HG02759 (cell line): ENCODE results near the gene SPACA1.
"Not testable (repeated sequence)": the region's sequence is repeated elsewhere in the genome, so short reads cannot be mapped to it uniquely, and the experiment has no call there.

Experiments used
- ATAC-seq: cut with Tn5 transposase; IDR thresholded peaks from one replicate; pipeline ENCODE4 v1.9.1; 2021; ENCODE audit warnings: mild to moderate bottlenecking, moderate library complexity; ENCODE audit not compliant: unreplicated experiment

SPACA1 gene, protein sequence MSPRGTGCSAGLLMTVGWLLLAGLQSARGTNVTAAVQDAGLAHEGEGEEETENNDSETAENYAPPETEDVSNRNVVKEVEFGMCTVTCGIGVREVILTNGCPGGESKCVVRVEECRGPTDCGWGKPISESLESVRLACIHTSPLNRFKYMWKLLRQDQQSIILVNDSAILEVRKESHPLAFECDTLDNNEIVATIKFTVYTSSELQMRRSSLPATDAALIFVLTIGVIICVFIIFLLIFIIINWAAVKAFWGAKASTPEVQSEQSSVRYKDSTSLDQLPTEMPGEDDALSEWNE

DNA sequence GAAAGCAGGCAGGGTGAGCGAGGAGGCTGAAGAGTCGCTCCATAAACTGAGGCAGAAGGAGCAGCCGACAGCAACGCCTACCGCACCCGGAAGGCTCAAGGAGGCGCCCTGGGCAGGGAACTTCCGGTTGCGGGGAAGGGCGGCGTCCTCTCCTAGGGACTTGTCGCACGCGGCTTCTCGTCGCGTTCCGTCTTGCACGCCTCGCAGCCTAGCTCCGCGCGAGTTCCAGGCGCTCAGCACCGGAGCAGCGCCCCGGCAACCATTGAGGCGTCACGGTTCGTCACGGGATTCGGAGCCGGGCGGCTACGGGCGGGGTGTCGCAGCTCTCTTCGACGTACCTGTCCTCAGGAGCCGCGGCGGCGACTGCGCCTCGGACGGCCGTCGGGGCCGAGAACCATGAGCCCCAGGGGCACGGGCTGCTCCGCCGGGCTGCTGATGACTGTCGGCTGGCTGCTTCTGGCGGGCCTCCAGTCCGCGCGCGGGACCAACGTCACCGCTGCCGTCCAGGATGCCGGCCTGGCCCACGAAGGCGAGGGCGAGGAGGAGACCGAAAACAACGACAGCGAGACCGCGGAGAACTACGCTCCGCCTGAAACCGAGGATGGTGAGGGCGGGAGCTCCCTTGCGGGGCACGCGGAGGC is at the start of gene SPACA1:
Gene SPACA1 (plus strand): TSS at position 332 of the 641 bp plus-strand sequence. CDS start 65 bp downstream, at position 397.
- no peak for ATAC-seq

DNA sequence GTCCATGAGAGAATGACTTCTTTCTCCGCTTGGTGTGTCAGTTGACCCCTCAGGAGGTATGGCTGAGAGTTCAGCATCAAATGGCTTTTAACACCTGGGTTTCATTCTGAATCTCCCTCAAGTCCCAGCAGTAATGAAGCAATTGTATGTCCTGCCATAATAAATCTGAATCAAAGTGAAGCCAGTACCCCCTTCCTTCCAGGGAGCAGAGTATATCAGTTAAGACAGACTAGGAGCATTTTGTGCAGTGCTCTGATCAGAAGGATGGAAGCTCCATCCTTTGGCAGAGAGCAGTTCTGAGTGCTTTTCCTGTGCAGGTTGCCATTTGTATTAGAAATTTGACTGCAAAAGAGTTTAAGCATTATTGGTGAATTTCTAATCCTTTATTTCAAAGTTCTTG is 46.9 kb upstream of the SPACA1 start:
- ATAC-seq, result no peak

DNA sequence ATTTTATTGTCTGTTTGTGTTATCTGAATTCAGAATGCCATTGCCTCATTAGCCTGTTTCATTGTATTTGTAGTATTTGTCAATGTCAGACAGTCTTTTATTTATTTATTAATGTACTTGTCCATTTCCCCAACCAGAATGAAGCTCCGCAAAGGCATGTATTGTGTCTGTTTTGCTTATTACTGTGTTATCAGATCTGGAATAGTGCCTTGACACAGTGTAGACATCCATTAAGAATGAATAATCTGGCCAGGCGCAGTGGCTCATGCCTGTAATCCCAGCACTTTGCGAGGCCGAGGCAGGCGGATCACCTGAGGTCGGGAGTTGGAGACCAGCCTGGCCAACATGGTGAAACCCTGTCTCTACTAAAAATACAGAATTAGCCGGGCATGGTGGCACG is 46.4 kb upstream of the SPACA1 start:
- ATAC-seq, result not testable (repeated sequence)

DNA sequence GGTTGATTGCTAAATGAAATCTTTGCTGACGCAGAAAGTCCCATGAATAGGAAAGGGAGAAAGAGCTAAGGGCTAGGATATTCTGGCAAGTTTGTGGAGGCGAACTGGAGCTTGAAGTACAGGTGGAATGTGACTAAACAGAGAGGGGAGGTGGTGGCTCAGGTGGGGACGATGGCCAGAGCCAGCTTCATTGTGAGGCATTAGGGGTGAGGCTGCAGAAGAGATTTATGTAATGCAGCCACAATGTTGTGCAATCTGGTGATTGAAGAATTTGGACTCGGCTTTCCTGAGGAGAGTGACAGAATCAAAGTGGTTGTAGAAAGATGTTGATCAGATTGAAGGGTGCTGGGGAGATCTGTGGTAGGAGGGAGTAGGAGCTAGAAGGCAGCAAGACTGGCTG is 42.9 kb upstream of the SPACA1 start:
- no peak for ATAC-seq

DNA sequence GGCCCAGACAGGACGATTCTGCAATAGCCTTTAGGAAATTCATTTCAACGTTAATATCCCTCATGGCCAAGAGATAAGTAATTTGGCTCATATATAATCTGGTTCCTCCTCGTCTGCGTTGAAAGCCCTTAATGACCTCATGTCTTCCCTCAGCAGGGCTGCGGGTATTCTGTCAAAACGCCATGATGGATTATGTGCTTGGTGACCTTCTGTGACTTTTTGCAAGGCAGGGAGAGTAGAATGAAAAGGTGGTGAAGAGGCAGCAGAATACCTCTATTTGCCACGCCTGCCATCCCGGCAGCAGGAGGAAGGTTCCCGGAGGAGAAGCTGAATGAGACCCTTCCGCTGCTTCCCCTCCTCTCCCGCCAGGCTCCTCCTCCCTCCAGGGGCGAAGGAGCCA is 41.1 kb upstream of the SPACA1 start:
- ATAC-seq, result no peak

DNA sequence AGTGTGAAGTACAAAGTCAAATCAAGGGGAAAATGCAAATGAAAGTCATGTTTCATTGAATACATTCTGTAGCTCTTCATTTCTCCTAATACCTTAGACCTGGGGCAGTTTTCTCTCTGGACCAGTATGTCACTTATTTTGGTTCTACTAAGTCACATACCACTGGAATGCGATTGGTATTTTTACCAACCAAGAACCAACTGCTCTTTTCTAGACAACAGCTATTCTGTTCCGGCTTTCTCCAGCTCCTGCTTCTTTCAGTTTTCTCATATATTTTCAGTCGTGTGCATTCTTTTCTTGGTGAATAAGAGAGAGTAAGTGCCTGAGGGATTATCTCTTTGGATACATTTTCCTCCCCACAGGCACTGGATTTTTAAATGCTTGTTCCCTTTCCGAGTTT is 39.2 kb upstream of the SPACA1 start:
- ATAC-seq, result no peak

DNA sequence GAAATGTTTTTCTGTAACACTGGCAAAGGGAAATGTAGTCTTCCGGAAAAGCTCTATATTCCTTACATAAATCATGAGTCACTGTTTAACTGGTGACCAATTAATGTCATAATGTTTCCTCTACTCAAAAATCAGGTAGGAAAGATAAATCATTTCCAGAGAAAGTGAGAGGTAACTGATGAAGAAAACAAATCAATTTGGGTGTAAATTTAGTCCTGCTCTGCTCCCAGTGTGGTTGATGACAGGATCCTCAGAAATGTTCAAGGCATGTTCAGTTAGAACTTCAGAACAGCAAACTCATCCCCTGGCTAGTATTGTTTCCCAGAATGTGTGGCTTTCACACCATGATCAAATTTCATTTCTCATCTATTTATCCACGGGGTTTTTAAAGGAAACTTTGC is 38.8 kb upstream of the SPACA1 start:
- ATAC-seq, result no peak

DNA sequence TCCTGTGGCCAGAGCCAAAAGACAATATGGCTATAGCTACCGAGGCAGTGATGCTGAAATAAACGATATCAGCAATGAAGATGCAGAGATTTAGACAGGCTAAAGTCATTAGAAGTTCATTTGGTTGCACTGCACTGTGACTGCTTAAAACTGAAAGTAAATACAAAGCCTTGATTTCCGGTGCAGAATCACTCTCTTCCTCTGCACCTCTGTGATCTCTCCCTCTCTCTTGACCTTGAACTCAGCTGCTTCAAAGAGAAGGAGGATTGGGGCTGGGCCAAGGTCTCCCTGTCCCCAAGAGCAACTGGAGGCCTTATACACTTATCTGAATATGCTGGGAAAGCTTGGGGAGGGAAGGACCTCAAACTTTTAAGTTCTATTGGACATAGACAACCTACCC is 34.6 kb upstream of the SPACA1 start:
- no peak for ATAC-seq

DNA sequence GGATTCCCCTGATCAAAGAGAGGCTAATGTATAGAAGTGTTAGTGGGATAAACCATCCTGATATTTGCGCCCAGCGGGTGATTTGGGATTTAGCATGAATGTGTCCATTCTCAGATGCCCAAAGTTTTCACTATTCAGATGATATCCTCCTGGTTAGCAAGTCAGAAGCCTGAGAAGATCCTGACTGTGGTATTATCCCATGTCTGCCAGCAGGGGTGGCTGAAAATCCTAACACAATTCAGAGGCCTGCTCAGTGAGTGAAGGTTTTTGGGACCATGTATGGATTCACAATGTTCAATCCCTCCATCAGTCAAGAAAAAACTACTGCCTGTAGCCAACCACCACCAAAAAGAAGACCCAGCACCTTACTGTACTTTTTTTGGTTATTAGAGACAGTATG is 34.1 kb upstream of the SPACA1 start:
- ATAC-seq, result no peak

DNA sequence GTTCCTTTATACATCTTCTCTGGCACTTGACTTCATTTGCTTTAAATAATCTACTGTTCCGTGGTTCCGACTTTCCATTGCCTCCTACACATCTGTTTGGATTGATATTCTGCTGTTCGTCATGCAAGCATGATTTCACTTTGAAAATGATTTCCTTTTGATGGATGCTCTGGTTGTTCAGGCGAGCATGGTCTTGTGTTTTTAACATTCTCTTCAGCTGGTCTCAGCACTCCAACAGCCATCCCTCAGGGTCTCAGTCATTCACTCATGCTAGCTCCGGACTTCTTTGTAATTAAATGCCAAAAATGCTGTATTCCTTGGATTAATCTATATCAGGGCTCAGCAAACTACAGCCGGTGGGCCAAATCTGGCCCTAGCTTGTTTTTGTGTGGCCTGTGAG is 27.2 kb upstream of the SPACA1 start:
- ATAC-seq, result no peak

DNA sequence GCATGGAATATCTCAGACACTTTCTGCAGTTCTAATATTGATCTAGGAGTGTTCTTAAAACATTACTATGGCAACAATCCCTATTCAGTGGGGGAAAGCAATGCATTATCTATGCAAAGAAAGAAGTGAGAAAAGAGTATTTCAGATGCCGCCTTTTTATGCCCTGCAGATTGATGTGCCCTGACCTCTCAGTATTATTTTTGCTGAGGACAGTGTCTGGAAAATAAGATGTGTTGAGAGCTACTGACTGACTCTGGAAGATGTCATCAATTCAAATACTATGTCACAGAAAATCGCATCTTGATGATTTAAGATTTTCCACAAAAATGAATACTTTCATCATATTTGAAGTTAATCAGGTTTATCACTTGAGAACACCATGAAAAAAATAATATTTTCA is 22.9 kb upstream of the SPACA1 start:
- ATAC-seq, result no peak

DNA sequence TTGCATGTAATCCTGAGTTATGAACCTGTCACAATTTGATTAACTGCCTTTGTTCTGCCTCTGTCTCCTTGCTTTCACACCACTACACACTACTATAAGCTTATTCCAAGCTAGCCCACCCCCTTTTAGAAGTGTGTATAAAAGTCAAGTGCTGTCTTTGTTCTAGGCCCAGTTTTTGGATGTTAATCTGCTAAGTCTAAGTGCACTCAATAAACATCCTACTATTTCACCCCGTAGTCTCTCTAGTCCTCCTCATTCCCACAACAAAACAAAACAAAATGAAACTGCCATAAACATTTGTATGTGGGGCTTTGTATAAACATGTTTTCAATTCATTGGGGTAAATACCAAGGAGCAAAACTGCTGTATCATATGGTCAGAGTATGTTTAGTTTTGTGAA is 16.1 kb upstream of the SPACA1 start:
- ATAC-seq, result no peak

DNA sequence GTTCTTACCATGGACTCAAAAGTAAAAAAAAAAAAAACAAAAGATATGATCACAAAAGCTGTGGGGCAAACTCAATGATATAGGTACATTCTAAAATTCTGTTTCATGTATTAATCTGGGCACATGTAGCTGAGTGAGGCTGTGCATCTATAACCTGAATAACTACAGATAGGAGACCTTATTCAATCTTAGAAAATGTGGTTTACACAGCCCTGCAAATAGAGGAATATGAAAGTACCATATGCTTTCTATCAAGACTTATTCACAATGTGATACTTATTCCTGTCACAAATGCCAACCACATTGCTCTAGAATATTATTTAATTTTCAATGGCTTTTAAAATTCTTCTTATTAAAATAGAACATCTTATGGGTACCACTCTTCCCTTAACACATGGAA is 3.1 kb upstream of the SPACA1 start:
- ATAC-seq, result no peak

DNA sequence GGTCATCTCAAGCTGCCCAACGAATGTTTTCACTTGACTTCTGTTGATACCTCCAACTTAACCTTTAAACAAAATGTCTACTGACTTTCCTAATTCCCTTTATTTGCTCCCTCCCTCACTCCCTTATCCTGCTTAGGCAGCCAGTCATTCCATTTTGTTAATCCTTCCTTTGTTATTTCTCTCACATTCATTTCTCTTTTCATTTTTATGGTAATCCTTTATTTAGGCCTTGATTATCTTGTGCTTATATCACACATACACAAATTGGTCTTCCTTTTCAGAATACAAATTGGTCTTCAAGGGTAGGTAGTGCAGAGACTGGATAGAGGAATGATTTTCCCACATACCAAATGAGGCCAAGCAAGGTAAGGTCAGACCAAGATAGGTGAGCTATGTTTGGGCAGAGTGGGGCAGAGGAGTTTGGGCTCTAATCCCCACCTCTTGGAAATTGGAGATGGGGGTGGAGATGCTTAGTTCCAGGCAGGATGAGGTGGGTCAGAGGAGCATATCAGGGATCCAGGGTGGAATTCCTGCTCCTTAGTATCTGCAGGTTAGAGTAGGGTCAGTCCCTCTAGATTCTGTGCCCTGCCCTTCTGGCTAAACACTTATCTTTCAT is 2.0 kb upstream of the SPACA1 start:
- no peak for ATAC-seq

DNA sequence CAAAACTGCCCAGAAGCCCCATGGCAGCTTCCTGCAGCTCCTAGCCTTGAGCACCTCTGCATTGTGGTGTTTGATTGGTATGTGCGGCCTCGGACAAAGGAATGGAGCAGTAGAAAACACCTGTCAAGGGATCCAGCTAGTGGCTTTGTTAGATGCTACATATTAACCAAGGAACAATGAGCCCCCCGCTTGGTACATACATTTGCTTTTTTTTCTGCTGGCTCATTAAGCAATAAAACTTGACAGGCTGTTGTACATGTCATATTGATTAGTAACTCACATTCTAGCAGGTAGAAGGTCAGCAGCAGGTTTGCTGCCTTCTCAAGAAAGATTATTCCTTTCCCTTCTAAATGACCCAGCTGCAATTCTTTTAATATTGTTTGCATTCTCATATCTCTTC is 937 bp downstream of the SPACA1 start:
- no peak for ATAC-seq

DNA sequence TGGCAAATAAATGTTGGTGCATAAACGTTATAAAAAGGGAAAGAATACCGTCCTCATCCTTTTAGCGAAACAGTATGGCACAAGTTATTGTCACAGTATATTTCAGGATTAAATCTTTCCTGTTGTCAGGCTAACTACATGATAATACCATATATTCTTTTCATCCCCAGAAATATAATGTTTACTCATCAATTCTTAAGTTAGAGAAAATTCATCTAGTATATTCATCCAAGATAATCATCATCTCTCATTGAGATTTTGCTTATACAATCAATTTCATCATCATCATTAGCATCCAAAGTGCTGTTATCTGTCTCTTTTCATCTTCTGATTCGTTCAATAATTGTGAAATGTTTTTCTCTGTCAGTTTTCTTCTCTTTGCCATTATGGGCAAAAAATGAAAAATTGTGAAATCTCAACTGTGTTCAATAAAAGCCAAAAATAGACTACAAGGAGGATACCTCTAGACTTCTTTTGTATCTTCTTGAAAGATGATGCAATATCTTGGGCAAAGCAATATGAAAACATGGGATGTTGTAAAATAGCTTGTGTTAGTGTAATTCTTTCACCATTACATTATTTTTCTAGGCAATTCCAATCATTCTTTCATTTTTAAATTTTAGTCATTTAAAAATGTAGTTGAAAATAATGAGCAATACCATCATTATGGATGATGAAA is 2.6 kb downstream of the SPACA1 start:
- ATAC-seq, result no peak

DNA sequence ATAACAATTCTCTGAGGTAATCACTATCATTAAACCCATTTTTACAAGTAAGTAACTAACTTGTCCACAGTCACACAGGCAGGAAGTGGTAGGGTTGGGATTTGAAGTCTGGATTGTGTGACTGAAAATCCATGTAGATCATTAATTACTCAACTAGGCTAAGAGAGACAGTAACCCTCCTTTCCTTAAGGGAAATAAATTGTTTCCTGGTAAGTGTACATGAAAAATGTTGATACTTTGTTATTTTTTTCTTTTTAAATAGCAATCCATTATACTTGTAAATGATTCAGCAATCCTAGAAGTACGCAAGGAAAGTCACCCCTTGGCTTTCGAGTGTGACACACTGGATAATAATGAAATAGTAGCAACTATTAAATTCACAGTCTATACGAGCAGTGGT is 11.6 kb downstream of the SPACA1 start:
- ATAC-seq, result no peak

DNA sequence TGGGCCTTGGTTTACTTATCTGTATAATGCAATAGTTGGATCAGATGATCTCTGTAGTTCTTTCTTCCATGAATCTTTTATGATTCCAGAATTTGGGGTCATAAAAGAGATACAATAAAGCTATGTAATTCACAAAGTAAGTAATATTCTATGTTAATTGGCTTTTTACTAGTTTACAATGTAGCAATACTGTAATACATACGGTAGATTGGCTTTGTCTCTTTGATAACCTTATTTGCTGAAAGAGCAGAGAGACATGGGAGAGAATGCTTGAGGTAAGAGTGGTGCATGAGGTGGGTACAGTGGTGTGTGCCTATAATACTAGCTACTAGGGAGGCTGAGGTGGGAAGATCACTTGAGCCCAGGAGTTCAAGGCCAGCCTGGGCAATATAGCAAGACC is 14.7 kb downstream of the SPACA1 start:
- no peak for ATAC-seq

DNA sequence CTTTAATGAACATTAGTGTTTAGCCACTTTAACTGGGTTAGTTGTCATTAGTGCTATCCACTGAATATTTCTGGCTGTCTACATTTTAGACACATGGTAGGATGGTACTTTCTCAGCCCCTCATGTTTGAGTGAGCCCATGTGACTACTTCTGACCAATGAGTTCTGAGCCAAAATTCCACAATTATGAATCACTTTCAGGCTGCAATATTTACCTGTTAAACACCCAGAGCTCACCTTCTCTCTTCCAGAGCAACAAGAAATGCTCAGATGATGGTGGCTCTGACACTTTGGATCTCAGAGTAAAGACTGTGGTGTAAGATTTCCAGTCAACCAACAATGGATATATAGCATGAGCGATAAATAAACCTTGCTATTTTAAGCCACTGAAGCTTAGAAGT is 24.8 kb downstream of the SPACA1 start:
- no peak for ATAC-seq

DNA sequence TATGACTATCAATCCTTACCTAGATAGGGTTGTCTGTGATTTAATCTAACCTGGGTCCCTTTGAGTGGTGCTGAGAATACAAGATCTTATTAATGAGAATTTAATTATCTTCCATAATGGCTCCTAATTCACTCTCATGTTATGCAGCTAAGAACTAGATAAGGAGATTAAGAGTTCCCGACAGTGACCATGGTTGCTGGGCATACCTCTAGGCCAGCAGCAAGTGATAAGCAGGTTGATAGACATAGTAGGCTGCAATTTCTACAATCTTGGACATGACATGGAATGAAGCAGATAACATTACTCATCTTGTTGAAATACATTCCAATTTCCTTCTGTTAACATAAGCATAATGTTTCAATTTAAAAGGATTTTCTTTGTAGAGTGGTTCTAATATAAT is 27.1 kb downstream of the SPACA1 start:
- no peak for ATAC-seq

DNA sequence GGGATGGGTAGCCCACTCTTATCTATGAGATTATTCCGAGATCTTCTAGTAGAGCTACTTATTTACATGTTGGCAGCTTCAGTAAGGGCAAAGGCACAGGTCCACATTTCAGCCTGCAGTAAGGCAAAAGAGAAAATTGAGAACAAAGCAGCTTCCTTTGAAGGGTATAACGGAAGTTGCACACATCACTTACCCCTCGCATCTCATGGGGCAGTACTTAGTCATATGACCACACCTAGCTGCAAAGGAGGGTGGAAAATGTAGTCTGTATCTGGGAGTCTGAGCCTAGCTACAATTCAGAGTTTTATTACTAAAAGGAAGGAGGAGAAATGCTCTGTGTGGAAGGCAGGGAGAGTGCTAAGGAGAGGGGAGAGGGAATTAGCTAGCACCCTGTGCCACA is 29.7 kb downstream of the SPACA1 start:
- no peak for ATAC-seq

DNA sequence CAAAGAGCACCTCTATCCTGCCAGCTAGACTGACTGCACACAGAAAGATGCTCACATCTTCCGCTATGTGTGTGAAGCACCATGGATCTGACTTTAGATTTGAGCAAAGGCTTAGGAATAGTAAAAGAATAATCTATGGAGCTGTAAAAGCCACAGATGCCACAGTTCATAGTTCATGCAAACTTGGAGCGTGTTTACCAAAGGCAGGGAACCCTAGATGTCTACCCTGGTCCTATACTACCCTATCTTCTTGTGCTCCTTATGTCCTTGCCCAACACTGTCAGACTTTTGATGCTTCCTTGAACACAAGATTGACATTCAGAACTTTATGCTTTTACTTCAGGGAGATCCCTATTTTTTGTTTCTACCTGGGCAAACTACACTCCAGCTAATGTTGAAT is 39.2 kb downstream of the SPACA1 start:
- ATAC-seq, result no peak
